ENCODE results near the gene PSMD13.
"Not testable (repeated sequence)": the region's sequence is repeated elsewhere in the genome, so short reads cannot be mapped to it uniquely, and the experiment has no call there.

PSMD13 gene

GRCh38 chr11:216081-216974 lies 20.4 kb upstream of the PSMD13 start:
- DNase-seq (ENCODE audit: low read depth in 3 of 3, low spot score in 1 of 3): no peak

- DNase-seq (ENCODE audit: low read depth in 3 of 3, low spot score in 1 of 3): no peak
Measured at GRCh38 chr11:217704-218103, 19.1 kb upstream of the PSMD13 start.

GRCh38 chr11:218815-219593 lies 17.8 kb upstream of the PSMD13 start:
- DNase-seq (ENCODE audit: low read depth in 3 of 3, low spot score in 1 of 3): no peak

GRCh38 chr11:220641-221215 lies 16.0 kb upstream of the PSMD13 start:
- not testable (repeated sequence) for DNase-seq (ENCODE audit: low read depth in 3 of 3, low spot score in 1 of 3)

GRCh38 chr11:221539-221938 lies 15.2 kb upstream of the PSMD13 start:
- DNase-seq (ENCODE audit: low read depth in 3 of 3, low spot score in 1 of 3): no peak

- no peak for DNase-seq (ENCODE audit: low read depth in 3 of 3, low spot score in 1 of 3)
Measured at GRCh38 chr11:221998-222789, 14.6 kb upstream of the PSMD13 start.

- no peak for DNase-seq (ENCODE audit: low read depth in 3 of 3, low spot score in 1 of 3)
Measured at GRCh38 chr11:223026-223789, 13.6 kb upstream of the PSMD13 start.

GRCh38 chr11:223884-224283 lies 12.9 kb upstream of the PSMD13 start:
- no peak for DNase-seq (ENCODE audit: low read depth in 3 of 3, low spot score in 1 of 3)

- DNase-seq (ENCODE audit: low read depth in 3 of 3, low spot score in 1 of 3): no peak
Measured at GRCh38 chr11:224424-224823, 12.4 kb upstream of the PSMD13 start.

GRCh38 chr11:225734-226453 lies 10.9 kb upstream of the PSMD13 start:
- no peak for DNase-seq (ENCODE audit: low read depth in 3 of 3, low spot score in 1 of 3)

GRCh38 chr11:227824-228379 lies 8.9 kb upstream of the PSMD13 start:
- no peak for DNase-seq (ENCODE audit: low read depth in 3 of 3, low spot score in 1 of 3)

- DNase-seq (ENCODE audit: low read depth in 3 of 3, low spot score in 1 of 3): no peak
Measured at GRCh38 chr11:230431-230830, 6.3 kb upstream of the PSMD13 start.

- DNase-seq (ENCODE audit: low read depth in 3 of 3, low spot score in 1 of 3): no peak
Measured at GRCh38 chr11:232783-233565, 3.8 kb upstream of the PSMD13 start.

- no peak for DNase-seq (ENCODE audit: low read depth in 3 of 3, low spot score in 1 of 3)
Measured at GRCh38 chr11:235180-235579, 1.6 kb upstream of the PSMD13 start.

GRCh38 chr11:235609-235996 lies 1.2 kb upstream of the PSMD13 start:
- DNase-seq (ENCODE audit: low read depth in 3 of 3, low spot score in 1 of 3): no peak

GRCh38 chr11:235997-236773 lies 591 bp upstream of the PSMD13 start, which contains the start of gene SIRT3:
TSS of gene SIRT3 (minus strand) at chr11:236342. CDS start at chr11:236328, 14 bp downstream.
- peak; percentile 62 to 78 (median 69) for DNase-seq (ENCODE audit: low read depth in 3 of 3, low spot score in 1 of 3)

- DNase-seq (ENCODE audit: low read depth in 3 of 3, low spot score in 1 of 3): not testable (repeated sequence)
Measured at GRCh38 chr11:238346-238745, 1.6 kb downstream of the PSMD13 start.

- DNase-seq (ENCODE audit: low read depth in 3 of 3, low spot score in 1 of 3): no peak
Measured at GRCh38 chr11:240315-240714, 3.5 kb downstream of the PSMD13 start.

Data from stimulated activated CD4-positive, alpha-beta T cell treated with anti-CD3 and anti-CD28 coated beads, TNF-alpha, amount 100 ng/mL, for 1 hour (primary cell).